Fibroblast of lung (primary cell): ENCODE results near the gene SFT2D3.

Experiments
- CTCF ChIP-seq, 2 donors: IDR thresholded peaks in 1 of 2; conservative IDR thresholded peaks in 1 of 2; 1 replicate in 1 of 2; 2 replicates in 1 of 2; pipeline ENCODE4 v1.5.1; 2011 to 2012; ENCODE audit warnings: low read length in 2 of 2, control low read depth in 1 of 2, inconsistent platforms in 1 of 2, low read depth in 1 of 2, mild to moderate bottlenecking in 1 of 2
- EZH2 ChIP-seq: IDR thresholded peaks from 2 replicates; pipeline ENCODE4 v1.5.1; 2012; ENCODE audit warnings: low read length, control low read depth, mild to moderate bottlenecking; ENCODE audit errors: missing control alignments

GRCh38 chr2:127676906-127677305 is 24.4 kb upstream of the SFT2D3 start:
- TF ChIP-seq CTCF (conservative IDR thresholded peaks at IDR 0.05 in 1 of 2, IDR thresholded peaks at IDR 0.05 in 1 of 2; ENCODE audit: low read depth in 1 of 2, low read length in 2 of 2) (no peak), EZH2 (no peak)
